GM18868 (cell line): Measurements from ENCODE around the gene ANAPC2.

Experiments used
- ATAC-seq: cut with Tn5 transposase; IDR thresholded peaks from one replicate; pipeline ENCODE4 v1.9.1; 2021; ENCODE audit warnings: mild to moderate bottlenecking, moderate library complexity; ENCODE audit not compliant: unreplicated experiment

ANAPC2 gene

DNA sequence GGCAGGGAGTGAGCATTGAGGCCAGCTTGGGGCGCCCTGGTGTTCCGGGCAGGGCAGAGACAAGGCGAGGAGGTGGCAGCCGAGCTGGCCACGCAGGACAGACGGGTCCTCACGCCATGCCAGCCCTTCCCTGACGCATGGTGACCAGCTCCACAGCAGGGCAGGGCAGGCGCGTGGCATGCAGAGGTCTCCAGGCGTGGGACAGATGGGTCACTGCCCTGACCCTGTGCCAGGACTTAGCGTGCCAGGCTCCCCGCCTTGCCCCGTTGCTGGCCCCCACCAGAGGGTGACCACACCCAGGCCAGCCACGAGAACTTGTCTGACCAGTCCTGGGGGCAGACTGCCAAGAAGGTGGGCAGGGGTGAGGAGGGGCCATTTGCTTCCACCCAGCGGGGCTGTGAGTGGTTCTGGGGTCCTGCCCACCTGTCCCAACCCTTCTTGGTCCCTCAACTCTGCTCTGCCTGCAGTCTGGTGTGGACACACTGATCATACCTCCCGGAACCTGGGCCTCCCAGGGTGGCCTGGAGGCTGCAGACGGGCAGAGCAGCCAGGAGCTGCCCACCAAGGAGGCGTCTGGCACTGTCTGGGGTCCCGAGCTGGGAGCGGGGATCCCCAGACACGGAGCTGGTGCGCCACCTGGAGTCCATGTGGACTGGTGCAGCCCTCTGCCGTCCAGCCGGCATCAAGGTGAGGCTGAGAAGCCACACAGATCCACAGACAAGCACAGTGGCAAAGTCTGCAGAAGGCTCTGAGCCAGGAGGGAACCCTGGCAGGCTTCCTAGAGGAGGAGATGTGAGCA lies 38.9 kb upstream of the ANAPC2 start, which contains the start of gene RNF224:
RNF224 (plus strand) TSS at position 449 of the 799 bp plus-strand sequence. CDS start 834 bp downstream, outside the sequence.
- no peak for ATAC-seq

DNA sequence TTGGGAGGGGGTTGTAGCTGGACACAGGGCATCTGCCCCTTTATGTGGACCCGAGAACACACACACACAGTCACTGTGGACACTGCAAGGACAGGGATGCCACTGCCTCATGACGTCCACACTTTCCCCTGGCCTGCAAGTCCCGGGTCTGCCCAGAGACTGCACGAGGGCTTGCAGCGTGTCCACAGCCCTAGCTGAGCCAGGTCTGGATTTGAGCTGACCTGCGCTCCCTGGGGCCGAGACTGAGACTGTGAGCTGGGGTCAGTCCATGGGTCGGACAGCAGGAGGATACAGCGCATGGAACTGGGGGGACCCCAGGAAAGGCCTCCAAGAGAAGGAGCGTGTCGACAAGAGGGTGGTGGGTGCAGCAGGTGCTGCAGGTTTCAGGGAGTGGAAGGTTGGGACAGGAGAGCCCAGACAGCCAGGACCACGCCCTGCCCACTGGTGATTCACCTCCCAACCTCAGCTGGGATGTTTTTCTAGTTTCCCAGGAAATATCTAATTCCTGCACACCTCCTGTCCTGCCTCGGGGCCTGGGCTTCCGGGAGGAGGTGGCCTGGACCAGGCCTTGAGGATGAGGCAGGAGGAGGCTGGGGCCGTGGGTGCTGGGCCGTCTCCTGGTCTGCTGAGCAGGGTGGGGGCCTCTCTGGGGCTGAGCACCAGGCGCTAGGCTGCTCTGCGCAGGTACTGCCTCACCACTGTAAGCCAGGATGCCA lies 38.1 kb upstream of the ANAPC2 start:
- no peak for ATAC-seq

DNA sequence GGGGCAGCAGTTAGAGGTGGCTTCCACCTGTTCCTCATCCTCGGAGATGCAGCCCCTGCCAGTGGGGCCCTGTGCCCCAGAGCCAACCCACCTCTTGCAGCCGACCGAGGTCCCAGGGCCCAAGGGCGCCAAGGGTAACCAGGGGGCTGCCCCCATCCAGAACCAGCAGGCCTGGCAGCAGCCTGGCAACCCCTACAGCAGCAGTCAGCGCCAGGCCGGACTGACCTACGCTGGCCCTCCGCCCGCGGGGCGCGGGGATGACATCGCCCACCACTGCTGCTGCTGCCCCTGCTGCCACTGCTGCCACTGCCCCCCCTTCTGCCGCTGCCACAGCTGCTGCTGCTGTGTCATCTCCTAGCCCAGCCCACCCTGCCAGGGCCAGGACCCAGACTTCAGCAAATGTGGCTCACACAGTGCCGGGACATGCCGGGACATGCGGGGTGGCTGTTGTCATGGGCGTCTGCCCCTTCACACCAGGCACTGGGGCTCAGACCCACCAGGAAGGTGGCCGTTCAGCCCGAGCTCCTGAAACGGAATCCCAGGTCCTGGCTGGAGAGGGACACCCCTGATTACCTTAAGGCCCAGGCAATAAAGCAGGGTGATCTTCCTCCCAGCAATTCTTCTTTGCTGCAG lies 37.5 kb upstream of the ANAPC2 start:
- ATAC-seq: no peak

DNA sequence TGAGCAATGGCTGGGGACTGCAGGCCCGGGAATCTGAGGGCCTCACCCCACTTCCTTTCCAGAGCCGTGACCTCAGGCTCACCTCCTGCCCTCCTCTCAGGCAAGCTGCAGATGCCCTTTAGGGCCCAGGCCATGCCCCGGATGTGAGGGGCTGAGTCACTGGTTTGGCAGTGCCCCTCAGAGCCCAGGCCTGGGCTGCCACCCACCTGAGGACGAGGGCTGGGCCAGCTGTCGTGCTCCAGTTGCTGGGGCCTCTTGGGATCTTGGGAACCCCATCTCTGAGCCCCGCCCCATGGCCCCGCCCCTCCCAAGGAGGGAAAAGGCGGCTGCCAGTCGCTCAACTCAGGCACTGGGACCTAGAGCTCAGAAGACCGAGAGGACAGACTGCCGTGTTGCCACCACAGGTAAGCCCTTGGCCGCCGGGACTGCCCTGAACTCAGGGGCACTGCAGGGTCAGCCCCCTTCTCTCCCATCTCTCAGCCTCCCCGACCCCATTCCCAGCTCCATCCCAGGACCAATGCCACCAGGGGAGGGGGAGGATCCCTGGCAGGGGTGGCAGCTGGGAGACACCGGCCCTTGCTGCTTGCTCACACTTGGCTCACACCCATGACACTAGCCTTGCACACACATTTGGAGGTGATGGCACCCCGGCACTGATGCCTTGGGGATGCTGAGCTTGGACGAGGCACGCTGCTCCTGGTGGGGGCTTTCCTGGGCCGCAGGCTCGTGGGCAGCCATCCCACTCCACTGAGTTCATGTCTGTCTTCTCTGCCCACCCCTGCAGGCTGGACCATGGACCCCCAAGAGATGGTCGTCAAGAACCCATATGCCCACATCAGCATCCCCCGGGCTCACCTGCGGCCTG lies 36.7 kb upstream of the ANAPC2 start, which contains the start of gene CYSRT1:
CYSRT1 (plus strand) TSS at position 345 of the 865 bp plus-strand sequence; CDS start at position 793, 448 bp downstream.
- ATAC-seq: no peak

DNA sequence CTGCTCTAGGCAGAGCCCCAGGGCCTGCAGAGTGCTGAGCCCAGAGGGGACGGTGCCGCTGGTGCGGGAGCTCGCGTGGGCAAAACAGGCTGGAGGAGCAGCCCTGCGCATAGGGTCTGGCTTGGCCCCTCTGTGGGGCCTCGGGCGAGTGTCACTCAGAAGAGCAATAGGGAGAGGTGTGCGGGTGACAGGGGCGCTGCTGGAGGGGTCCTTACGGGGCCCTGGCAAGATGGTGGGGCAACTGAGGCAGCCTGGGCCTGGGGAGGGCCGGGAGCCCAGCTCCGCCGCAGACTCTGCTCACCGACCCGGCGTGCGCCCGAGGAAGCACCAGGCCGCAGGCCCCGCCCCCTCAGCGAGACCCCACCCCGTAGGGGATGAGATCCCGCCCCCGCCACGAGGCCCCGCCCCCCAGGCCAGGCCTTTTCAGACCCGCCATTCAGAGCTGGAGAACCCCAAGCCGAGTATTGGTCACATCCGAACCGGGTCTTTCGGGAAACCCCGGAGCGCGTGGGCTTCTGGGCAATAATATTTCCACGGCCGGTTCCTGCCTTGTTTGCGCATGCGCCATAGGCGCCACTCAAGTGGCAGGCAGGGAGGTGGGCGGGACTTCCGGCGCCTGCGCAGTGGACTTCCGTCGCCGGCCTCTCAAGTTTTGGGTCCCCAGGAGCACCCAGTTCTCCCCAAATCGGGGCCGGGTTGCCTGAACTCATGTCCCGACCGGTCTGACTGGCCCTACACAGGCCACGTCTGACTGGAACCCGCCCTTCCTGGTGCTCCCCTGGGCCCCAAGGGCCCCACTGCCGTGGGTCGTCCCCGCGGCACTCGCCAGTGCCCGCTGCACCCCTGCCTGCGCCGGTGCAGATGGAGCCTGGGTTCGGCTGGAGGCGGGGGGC lies 35.0 kb upstream of the ANAPC2 start:
- ATAC-seq: peak; percentile 73

DNA sequence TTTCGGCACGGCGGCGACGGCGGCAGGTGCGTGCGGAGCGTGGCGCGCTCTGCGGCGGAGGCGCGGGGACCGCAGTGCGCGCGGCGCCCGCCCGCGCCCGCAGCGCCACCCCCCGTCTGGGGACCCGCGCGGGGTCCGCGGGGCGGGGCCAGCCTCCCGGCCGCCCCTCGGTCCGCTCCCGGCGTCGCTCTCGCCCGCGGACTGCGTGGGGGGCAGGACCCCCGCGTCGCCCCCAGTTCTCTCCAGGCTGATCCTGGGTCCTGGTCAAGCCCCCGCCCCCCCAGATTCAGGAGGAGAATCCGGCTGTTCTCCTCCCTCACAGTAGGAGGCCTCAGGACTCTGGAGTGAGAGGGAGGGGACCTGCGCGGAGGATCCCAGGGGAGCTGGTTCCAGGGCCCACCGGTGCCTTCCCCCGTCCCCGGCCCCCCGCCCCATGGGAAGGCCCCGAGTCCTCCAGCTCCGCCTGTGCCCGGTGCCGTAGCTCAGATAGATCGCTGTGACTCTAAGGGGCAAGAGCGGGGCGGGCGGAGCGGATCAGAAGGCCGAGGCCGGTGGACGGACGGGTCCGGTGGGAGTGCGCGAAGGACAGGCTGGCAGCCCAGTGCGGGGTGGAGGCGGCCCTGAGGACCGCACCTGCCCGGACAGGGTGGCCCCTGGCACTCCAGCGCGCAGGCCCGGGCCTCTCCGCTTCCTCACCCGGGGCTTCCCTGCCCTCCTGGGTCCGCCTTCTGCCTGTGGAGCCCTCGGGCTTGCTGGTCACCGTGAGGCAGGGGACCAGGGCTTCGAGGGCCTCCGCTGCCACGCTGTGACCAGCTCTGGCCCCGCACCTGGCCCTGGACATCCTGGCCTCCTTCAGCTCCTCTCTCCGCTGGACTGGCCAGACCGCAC lies 34.1 kb upstream of the ANAPC2 start, which contains the start of gene RNF208:
RNF208 (minus strand) TSS at position 51 of the 888 bp plus-strand sequence. CDS start 1,028 bp downstream, outside the sequence.
- ATAC-seq: no peak

- ATAC-seq: no peak
Observed at GRCh38 chr9:137221506-137222111, 33.2 kb upstream of the ANAPC2 start.

DNA sequence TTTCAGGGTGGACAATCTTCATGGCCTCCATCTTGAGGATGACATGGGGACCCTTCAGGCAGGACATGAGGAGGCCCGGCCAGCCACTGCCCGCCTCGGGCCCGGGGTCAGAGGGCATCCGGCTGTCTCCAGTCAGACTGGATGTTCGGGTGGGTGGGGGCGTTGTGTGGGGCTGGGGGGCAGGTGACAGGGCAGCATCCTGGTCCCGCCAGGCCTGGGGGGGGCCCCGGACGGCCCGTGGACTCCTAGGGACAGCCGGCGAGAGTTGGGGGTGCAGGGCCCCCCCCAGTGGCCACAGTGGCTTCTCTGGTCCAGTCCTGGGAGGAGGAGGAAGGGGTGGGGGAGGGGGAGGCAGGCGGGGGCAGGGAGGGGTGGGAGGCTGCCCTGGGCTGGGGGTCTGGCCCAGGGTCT lies 32.7 kb upstream of the ANAPC2 start:
- ATAC-seq: no peak

GRCh38 chr9:137220317-137221094 lies 32.1 kb upstream of the ANAPC2 start:
- ATAC-seq: no peak

DNA sequence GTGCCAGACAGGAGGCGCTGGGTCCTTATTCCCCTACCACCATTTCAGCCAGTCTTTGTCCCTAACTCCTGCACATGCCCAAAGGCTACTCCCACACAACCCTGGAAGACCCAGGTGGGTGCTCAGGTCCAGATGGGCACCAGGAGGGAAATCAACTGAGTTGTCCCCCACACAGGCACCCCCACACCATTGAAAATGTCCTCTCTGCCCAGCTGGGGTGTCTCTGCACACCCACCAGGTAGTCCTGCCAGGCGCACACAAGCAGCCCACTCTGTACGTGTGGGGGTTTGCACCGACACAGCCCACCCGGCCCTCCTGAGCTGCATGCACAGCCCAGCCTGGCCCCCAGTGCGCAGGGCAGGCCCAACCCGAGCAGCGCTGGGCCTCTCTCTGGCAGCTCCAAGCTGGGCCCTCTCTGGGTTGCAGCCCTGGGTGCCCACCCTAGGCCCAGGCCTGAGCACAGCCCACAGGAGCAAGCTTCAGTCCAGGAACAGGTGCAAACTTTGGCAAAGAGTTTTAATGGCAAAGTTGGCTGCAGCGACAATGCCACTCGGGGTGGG lies 31.5 kb upstream of the ANAPC2 start:
- ATAC-seq: no peak

GRCh38 chr9:137218754-137219271 lies 30.5 kb upstream of the ANAPC2 start:
- no peak for ATAC-seq

DNA sequence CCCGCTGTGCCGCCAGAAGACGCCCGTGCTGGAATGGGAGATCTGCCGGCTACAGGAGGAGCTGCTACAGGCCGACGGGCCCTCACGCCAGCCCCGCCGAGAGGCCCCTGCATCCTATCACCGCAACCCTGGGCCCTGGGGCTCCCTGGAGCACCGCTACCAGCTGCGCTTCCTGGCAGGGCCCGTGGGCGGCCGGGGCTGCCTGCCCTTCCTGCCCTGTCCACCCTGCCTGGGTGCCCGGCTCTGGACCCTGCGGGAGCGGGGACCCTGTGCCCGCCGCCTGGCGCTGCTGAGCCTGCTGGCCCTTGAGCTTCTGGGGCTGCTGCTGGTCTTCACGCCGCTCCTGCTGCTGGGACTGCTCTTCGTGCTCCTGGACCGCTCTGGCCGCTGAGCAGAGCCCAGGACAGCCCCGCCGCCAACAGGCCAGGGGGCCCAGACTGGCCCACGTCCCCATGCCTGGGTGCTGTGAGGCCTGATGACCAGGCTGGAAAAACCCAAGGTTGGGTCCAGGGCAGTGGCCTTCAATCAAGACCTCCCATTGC lies 29.9 kb upstream of the ANAPC2 start:
- no peak for ATAC-seq

- ATAC-seq: no peak
Observed at GRCh38 chr9:137217276-137218211, 29.2 kb upstream of the ANAPC2 start.

- no peak for ATAC-seq
Observed at GRCh38 chr9:137216188-137216965, 28.0 kb upstream of the ANAPC2 start.
